Choroid plexus epithelial cell (primary cell): ENCODE data around the gene DSTYK.

Experiments used
- DNase-seq: peaks from one replicate; pipeline ENCODE4 v3.0.0-alpha.2; 2010; ENCODE audit warnings: low read depth
- H3K4me3 ChIP-seq: 2 replicates; pipeline ENCODE4 v1.5.1; 2011; ENCODE audit warnings: low read depth, mild to moderate bottlenecking, control low read depth, low read length, moderate library complexity
- CTCF ChIP-seq: conservative IDR thresholded peaks from 2 replicates; pipeline ENCODE4 v1.5.1; 2011; ENCODE audit warnings: low read depth, mild to moderate bottlenecking, control low read depth, inconsistent platforms, low read length, moderate library complexity

DSTYK gene

DNA sequence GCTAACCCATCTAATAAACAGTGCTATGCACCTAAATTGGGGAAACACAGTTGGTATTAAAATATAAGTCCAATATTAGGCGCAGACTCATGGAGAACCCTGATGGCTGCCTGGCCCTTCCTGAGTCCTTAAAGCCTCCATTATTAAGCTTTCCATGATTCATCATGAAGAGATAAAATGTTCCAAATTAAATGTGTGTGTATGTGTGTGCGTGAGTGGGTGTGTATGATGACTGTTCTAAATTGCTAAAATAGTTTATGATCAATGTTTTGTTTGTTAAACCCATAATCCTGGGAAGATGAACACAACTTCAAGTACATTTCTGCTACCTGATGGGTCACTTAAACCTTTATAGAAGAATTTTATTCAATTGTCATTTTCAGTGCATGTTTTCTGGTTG, 83.5 kb downstream of the DSTYK start:
- TF ChIP-seq CTCF: no peak
- no peak overlapping the region for H3K4me3 ChIP-seq
- DNase-seq: no peak

DNA sequence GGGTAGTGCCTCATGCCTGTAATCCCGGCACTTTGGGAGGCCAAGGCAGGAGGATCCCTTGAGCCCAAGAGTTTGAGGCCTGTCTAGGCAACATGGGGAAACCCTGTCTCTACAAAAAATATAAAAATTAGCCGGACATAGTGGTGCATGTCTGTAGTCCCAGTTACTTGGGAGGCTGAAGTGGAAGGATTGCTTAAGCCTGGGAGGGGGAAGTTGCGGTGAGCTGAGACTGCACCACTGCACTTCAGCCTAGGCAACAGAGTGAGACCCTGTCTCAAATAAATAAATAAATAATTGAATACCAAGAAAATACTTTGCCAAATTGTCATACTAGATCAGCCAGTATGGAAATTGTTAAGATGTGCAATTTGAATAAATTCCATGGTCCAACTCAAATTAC, 83.9 kb downstream of the DSTYK start:
- no peak for TF ChIP-seq CTCF
- DNase-seq: no peak
- no peak overlapping the region for H3K4me3 ChIP-seq

GRCh38 chr1:205124726-205125125, 86.8 kb downstream of the DSTYK start:
- no peak for TF ChIP-seq CTCF
- no peak overlapping the region for H3K4me3 ChIP-seq

GRCh38 chr1:205122489-205122882, 89.0 kb downstream of the DSTYK start:
- no peak for TF ChIP-seq CTCF
- H3K4me3 ChIP-seq: peak overlapping the region; percentile 89
- no peak for DNase-seq

More at GRCh38 chr1:205124726-205125125, 86.8 kb downstream of the DSTYK start:
- no peak for DNase-seq

GRCh38 chr1:205121660-205122488, 89.6 kb downstream of the DSTYK start, which contains the start of gene RBBP5:
TSS of gene RBBP5 (minus strand) at chr1:205121978. CDS start at chr1:205121873, 105 bp downstream.
- peak; percentile 74 for TF ChIP-seq CTCF
- DNase-seq: peak; percentile 99

DNA sequence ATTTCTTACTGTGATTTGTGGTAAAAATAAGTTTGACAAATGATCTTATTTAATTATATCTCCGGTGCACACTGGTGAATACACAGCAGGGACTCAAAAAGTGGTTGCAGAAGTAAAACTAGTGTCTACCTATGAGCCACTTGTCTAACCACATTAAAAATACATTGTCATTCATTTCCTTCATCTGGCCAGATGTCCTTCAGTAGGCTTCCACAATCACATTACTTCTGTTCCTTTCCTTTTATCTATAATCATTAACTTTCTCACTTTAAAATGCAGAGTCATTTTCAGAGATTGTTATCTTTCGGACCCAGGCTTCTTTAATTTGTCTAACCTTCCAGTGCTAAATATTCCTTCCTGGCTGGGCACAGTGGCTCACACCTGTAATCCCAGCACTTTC, 92.8 kb downstream of the DSTYK start:
- no peak for DNase-seq
- no peak for TF ChIP-seq CTCF
- no peak overlapping the region for H3K4me3 ChIP-seq

More at GRCh38 chr1:205121660-205122488, 89.6 kb downstream of the DSTYK start, which contains the start of gene RBBP5:
- H3K4me3 ChIP-seq: peak within 1 kb of the TSS; percentile 89

DNA sequence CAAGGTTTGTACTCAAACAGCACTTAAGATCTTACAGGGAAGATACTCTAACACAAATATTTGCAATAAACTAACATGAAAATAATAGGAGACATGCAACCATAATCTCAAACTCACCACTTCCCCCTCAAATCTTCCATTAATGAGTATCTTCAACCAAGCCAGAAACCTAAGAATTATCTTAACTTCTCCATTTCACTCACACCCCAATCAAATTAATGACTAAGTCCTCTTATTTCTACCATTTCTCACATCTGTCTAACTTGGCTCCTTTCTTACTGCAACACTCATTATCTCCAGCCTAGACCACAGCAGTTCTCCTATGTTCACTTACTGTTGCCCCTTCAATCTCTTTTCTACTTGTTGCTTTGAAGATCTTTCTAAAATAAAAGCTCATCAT, 100.1 kb downstream of the DSTYK start:
- no peak overlapping the region for H3K4me3 ChIP-seq
- no peak for DNase-seq
- TF ChIP-seq CTCF: no peak
